ENCODE results near the gene ERF. TPM values are rescaled to one million over a fixed set of nuclear protein-coding genes. Genes with fewer than 3 reads are reported as not detected.

Gene ERF
- total and polyA plus RNA-seq, 2 experiments from 2014 or later: 24.7 to 29.6 TPM

DNA sequence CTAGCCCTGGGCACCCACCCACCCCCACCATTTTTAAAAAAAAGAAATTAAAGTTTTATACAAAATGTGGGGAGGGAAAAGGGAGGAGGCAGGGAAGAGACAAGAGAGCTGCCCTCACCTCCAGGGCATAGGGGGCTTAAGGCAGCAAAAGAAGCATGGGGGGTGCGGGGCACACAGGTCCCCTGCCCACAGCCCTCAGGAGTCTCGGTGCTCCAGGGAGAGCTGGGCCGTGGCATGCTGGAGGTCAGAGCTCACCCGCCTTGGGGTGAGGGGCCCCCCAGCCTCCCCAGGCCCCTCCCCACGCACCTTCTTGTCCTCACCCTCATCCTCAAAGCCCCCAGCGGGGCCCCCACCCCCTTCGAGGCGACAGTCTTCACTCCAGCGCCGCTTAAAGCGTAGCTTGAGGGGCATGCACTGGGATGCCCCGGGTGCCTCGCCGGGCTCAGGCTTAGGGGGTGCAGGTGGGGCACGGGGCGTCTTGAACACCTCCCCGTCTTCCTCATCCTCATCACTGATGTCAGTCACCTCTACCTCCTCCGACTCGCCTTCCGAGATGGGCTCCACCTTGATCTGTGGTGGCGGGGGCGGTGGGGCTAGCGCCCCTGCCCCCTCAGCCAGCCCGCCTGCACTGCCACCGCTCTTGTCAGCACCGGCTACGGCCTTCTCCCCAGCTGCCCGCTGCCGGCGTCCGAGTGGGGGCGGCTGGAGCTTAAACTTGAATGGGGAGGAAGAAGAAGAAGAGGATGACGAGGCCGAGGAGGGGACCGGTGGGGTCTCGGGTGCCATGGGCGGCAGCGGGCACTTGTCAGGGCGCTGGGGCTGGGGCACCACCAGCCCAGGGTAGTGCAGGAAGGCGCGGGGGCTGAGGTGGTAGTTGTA lies 6.4 kb downstream of the ERF start:
- Histone ChIP-seq H3K4me1 (ENCODE audit: insufficient read depth) (peaks cover 40% of the 10 kb centered on the region), H3K9ac (no peak overlapping the region), H2AFZ (no peak overlapping the region), H3K27me3 (replicated peaks; ENCODE audit: insufficient read depth) (no peaks in the 10 kb centered on the region), H3F3A (ENCODE audit: insufficient read depth) (peaks cover 32% of the 10 kb centered on the region), H3K4me3 (no peak overlapping the region), H4K20me1 (ENCODE audit: insufficient read depth) (no peaks in the 10 kb centered on the region), H3K79me2 (ENCODE audit: insufficient read depth) (peaks cover 56% of the 10 kb centered on the region), H3K36me3 (ENCODE audit: low read depth) (no peaks in the 10 kb centered on the region), H3K27ac (peak overlapping the region; percentile 78; the same call in 1 of the 2 replicates), H3K9me2 (ENCODE audit: insufficient read depth) (no peaks in the 10 kb centered on the region), H3K9me3 (ENCODE audit: low read depth) (no peaks in the 10 kb centered on the region), H3K4me2 (ENCODE audit: unreplicated experiment) (no peak overlapping the region)
- DNase-seq: no peak
- 86 to 91% methylated on average over 29 to 41 of the region's 41 CpGs for WGBS, 2 experiments (ENCODE audit: low coverage in 1 of 2, low lambda C conversion rate in 2 of 2, missing lambda C conversion rate in 2 of 2)
- TF ChIP-seq EZH2phosphoT487 (IDR thresholded peaks at IDR 0.05; ENCODE audit: insufficient read depth, low read depth) (no peak), EZH2 (IDR thresholded peaks at IDR 0.05; ENCODE audit: insufficient read depth, poor library complexity, severe bottlenecking) (no peak)
- in situ Hi-C loops (cut with MboI): no loop called here

DNA sequence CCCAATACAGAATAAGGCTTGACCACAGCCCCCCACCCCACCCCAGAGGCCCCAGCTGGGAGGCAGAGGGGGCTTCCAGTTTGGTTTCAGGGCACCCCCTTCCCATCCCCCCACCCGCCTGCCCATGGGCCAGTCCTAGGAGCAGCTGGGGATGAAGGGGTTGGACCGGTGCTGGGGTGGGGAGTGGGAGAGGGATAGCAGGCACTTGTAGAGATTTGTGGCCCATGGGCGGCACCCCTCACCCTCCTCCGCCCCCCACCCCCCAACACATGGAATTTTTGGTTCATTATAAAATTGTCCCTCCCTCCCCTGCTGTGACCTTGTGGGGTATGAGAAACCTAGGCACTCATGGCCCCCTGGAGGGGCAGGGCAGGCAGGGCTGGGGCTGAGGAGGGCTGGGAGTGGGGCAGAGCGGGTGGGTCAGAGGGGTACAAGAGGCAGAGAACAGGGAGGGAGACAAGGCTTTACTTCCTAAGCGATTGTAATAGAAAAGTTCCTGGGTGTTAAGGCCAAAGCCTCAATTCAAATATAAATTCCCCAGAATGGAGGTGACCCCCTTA lies 7.2 kb downstream of the ERF start:
- no peaks in the 10 kb centered on the region for H3K27me3 ChIP-seq (replicated peaks; ENCODE audit: insufficient read depth)
- peaks cover 40% of the 10 kb centered on the region for H3K4me1 ChIP-seq (ENCODE audit: insufficient read depth)
- no peaks in the 10 kb centered on the region for H3K9me3 ChIP-seq (ENCODE audit: low read depth)
- TF ChIP-seq EZH2phosphoT487 (IDR thresholded peaks at IDR 0.05; ENCODE audit: insufficient read depth, low read depth) (no peak), EZH2 (IDR thresholded peaks at IDR 0.05; ENCODE audit: insufficient read depth, poor library complexity, severe bottlenecking) (no peak)
- no peak overlapping the region for H2AFZ ChIP-seq
- H3K36me3 ChIP-seq (ENCODE audit: low read depth): no peaks in the 10 kb centered on the region
- peak overlapping the region; percentile 65; the same call in 1 of the 2 replicates for H3K9ac ChIP-seq
- peak overlapping the region; percentile 78 for H3K27ac ChIP-seq
- DNase-seq: no peak
- no peak overlapping the region for H3K4me3 ChIP-seq
- WGBS, 2 experiments (ENCODE audit: low coverage in 1 of 2, low lambda C conversion rate in 2 of 2, missing lambda C conversion rate in 2 of 2): 72 to 88% methylated on average over 2 to 6 of the region's 6 CpGs
- in situ Hi-C loops (cut with MboI): no loop called here
- H4K20me1 ChIP-seq (ENCODE audit: insufficient read depth): no peaks in the 10 kb centered on the region
- H3K4me2 ChIP-seq (ENCODE audit: unreplicated experiment): no peak overlapping the region
- H3F3A ChIP-seq (ENCODE audit: insufficient read depth): peaks cover 35% of the 10 kb centered on the region
- H3K79me2 ChIP-seq (ENCODE audit: insufficient read depth): peaks cover 48% of the 10 kb centered on the region
- H3K9me2 ChIP-seq (ENCODE audit: insufficient read depth): no peaks in the 10 kb centered on the region

DNA sequence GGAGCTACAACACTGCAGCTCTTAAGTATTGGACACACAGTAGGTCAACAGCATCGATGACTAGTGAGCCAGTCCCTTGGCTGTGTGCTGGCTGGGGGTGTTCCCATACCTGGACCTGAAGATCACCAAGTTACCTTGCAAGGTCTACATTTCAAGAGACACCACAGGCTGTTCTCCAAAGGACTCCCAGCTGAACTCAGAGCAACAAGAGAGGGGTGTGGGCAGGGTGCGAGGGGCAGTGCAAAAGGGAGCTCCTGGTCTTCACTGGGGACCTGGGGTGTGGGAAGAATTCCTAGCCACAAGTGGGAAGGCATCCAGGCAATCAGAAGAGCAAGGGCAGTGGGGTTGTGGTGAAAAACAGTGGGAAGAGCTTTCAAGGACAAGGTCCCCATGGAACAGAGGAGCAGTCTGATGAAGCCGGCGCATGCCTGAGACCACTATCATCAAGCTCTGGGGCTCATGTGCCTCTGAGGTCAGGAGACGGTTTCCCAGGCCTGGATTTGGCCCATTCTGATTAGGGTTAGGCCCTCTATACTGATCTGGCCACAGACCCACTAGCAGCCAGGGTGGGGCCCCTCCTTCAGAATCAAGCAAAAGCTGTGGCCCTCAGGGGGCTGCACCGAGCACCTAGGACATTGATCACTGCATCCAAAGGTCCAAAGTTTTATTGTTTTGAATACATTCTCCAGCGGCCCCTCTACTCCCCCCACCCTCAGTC lies 7.8 kb downstream of the ERF start:
- Histone ChIP-seq H3K9me2 (ENCODE audit: insufficient read depth) (no peaks in the 10 kb centered on the region), H4K20me1 (ENCODE audit: insufficient read depth) (no peaks in the 10 kb centered on the region), H3K36me3 (ENCODE audit: low read depth) (no peaks in the 10 kb centered on the region), H3K27ac (peak overlapping the region; percentile 78), H3F3A (ENCODE audit: insufficient read depth) (peaks cover 35% of the 10 kb centered on the region), H3K4me1 (ENCODE audit: insufficient read depth) (peaks cover 40% of the 10 kb centered on the region), H3K4me2 (ENCODE audit: unreplicated experiment) (peak overlapping the region; percentile 45), H3K79me2 (ENCODE audit: insufficient read depth) (peaks cover 42% of the 10 kb centered on the region), H3K9me3 (ENCODE audit: low read depth) (no peaks in the 10 kb centered on the region), H3K4me3 (no peak overlapping the region), H2AFZ (no peak overlapping the region), H3K9ac (peak overlapping the region; percentile 65), H3K27me3 (replicated peaks; ENCODE audit: insufficient read depth) (no peaks in the 10 kb centered on the region)
- DNase-seq: peak; percentile 57
- in situ Hi-C loops (cut with MboI): no loop called here
- WGBS, 2 experiments (ENCODE audit: low coverage in 1 of 2, low lambda C conversion rate in 2 of 2, missing lambda C conversion rate in 2 of 2): 46% methylated on average over 7 of the region's 7 CpGs
- TF ChIP-seq EZH2phosphoT487 (IDR thresholded peaks at IDR 0.05; ENCODE audit: insufficient read depth, low read depth) (no peak), EZH2 (IDR thresholded peaks at IDR 0.05; ENCODE audit: insufficient read depth, poor library complexity, severe bottlenecking) (no peak)

DNA sequence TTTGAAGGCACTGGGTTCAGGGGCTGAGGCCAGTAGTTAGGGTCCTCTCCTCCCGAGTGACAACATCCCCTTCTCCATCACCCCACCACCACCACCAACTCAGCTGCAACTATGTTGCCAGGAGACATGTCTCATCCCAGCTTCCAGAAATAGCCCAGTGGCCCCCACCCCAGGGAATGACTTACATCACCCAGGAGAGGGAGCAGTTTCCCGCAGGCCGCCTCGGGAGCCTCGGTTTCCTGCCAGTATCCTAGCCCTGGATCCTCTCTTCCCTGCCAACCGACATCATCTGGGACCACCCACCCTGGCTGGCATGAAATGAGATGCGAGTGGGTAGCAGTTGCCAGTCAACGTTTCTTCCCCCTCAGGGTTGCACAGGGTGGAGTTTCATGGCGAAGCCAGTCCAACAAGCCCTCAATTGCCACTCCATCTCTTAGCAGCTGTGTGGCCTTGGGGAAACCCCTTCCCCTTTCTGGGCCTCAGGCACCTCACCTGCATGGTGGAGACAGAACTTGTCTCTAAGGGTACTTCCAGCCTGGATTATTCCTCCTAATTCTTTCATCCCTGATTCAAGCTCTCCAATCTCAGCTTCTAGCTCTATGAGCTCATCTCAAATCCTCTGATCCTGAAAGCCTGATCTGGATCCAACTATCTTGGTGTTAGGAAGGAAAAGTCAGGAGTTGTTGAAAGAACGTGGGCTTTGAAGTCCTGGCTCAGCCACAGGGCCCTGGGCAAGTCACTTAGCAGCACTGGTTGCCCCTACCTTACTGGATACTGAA lies 8.6 kb downstream of the ERF start:
- 0 to 12% methylated on average over 10 of the region's 10 CpGs for WGBS, 2 experiments (ENCODE audit: low coverage in 1 of 2, low lambda C conversion rate in 2 of 2, missing lambda C conversion rate in 2 of 2)
- Histone ChIP-seq H3K36me3 (ENCODE audit: low read depth) (no peaks in the 10 kb centered on the region), H3K79me2 (ENCODE audit: insufficient read depth) (peaks cover 42% of the 10 kb centered on the region), H3K27ac (peak overlapping the region; percentile 78), H3K4me2 (ENCODE audit: unreplicated experiment) (peak overlapping the region; percentile 45), H3F3A (ENCODE audit: insufficient read depth) (peaks cover 29% of the 10 kb centered on the region), H3K4me1 (ENCODE audit: insufficient read depth) (peaks cover 34% of the 10 kb centered on the region), H2AFZ (no peak overlapping the region), H3K4me3 (peak overlapping the region; percentile 23; the same call in 1 of the 2 replicates), H3K9ac (peak overlapping the region; percentile 65), H4K20me1 (ENCODE audit: insufficient read depth) (no peaks in the 10 kb centered on the region), H3K9me2 (ENCODE audit: insufficient read depth) (no peaks in the 10 kb centered on the region), H3K27me3 (replicated peaks; ENCODE audit: insufficient read depth) (no peaks in the 10 kb centered on the region), H3K9me3 (ENCODE audit: low read depth) (no peaks in the 10 kb centered on the region)
- peak; percentile 93 for DNase-seq
- in situ Hi-C loops (cut with MboI): no loop called here
- TF ChIP-seq EZH2phosphoT487 (IDR thresholded peaks at IDR 0.05; ENCODE audit: insufficient read depth, low read depth) (no peak), EZH2 (IDR thresholded peaks at IDR 0.05; ENCODE audit: insufficient read depth, poor library complexity, severe bottlenecking) (no peak)

All from GM23248 (cell line).